Spleen (tissue), 11 donors: ENCODE results near the gene CDCA3. TPM values are rescaled to one million over a fixed set of nuclear protein-coding genes. Genes with fewer than 3 reads are reported as not detected.

Experiments
- DNase-seq: peaks from one replicate; pipeline ENCODE4 v3.0.0-alpha.2; 2020
- H3K27ac ChIP-seq, 8 donors: fragments of 200-600 bp; sonication (generic) in 7 of 8; 1 replicate in 4 of 8; 2 replicates in 4 of 8; pipeline versions ENCODE4 v1.5.0 to v1.8.0; 2016 to 2021; ENCODE audit warnings: inconsistent platforms in 4 of 8, mild to moderate bottlenecking in 4 of 8, moderate library complexity in 1 of 8
- H3K27me3 ChIP-seq, 7 donors: fragments of 200-600 bp; sonication (generic) in 6 of 7; replicated peaks in 1 of 7; 1 replicate in 4 of 7; 2 replicates in 3 of 7; pipeline versions ENCODE4 v1.5.0 to v1.8.0; 2016 to 2021; ENCODE audit warnings: inconsistent platforms in 3 of 7, mild to moderate bottlenecking in 1 of 7
- H3K36me3 ChIP-seq, 6 donors: fragments of 200-600 bp; sonication (generic) in 5 of 6; 1 replicate in 4 of 6; 2 replicates in 2 of 6; pipeline versions ENCODE4 v1.5.0 to v1.8.0; 2016 to 2021; ENCODE audit warnings: inconsistent platforms in 2 of 6
- H3K4me1 ChIP-seq, 6 donors: fragments of 200-600 bp; sonication (generic) in 5 of 6; 1 replicate in 3 of 6; 2 replicates in 3 of 6; pipeline versions ENCODE4 v1.5.0 to v1.8.0; 2016 to 2021; ENCODE audit warnings: inconsistent platforms in 3 of 6
- H3K4me3 ChIP-seq, 8 donors: fragments of 200-600 bp; sonication (generic) in 7 of 8; 1 replicate in 4 of 8; 2 replicates in 4 of 8; pipeline versions ENCODE4 v1.5.0 to v1.8.0; 2016 to 2021; ENCODE audit warnings: inconsistent platforms in 4 of 8, mild to moderate bottlenecking in 4 of 8, moderate library complexity in 2 of 8
- H3K9me3 ChIP-seq, 8 donors: fragments of 200-600 bp; sonication (generic) in 7 of 8; 1 replicate in 4 of 8; 2 replicates in 4 of 8; pipeline versions ENCODE4 v1.5.0 to v1.8.0; 2016 to 2021; ENCODE audit warnings: inconsistent platforms in 4 of 8
- POLR2A ChIP-seq, 3 donors: fragments of 450-650 bp; IDR thresholded peaks; one replicate each; pipeline ENCODE4 v1.5.1; 2017; ENCODE audit warnings: antibody characterized with exemption in 3 of 3, mild to moderate bottlenecking in 1 of 3
- POLR2AphosphoS5 ChIP-seq, 3 donors: sonication (generic); formaldehyde crosslinking; IDR thresholded peaks; one replicate each; pipeline ENCODE4 v1.5.1; 2017; ENCODE audit warnings: antibody characterized with exemption in 3 of 3
- WGBS, 5 donors: extraction: QIAGEN DNeasy Blood & Tissue Kit in 3 of 5; methylation state at CpG; one replicate each; pipeline versions ENCODE4 v1.1.5 to v1.1.7; 2013 to 2018; 5-methylcytosine and 5-hydroxymethylcytosine counted together
- intact Hi-C: fragments of 100-400 bp; cut with DNase I; formaldehyde crosslinking; loops from one replicate; pipeline ENCODE4 v1.15.0; 2023; ENCODE audit warnings: low total_unique reads
- polyA plus RNA-seq, 3 donors: library from polyadenylated mRNA; stranded (reverse); fragments of 200-250 nt; gene quantifications; one replicate each; pipeline ENCODE4 v1.2.1, GENCODE V29; 2013
- total RNA-seq, 7 donors: library from RNA; depleted of rRNA in 3 of 7; stranded (reverse); fragments of >200 nt in 3 of 7; fragmentation: NEBNext Ultra II Directional in 4 of 7; extraction: Animal tissue kit (Norgen Biotek cat#: 25700) in 4 of 7; gene quantifications; one replicate each; pipeline versions ENCODE4 v1.1.0 to v1.2.1, GENCODE V29; 2016 to 2021
- TF ChIP-seq, protein P1 (sequence below), 11 experiments: fragments of 200-600 bp in 7 of 11; fragments of 450-650 bp in 4 of 11; sonication (generic) in 4 of 11; IDR thresholded peaks in 8 of 11; conservative IDR thresholded peaks in 3 of 11; 1 replicate in 7 of 11; 2 replicates in 4 of 11; pipeline versions ENCODE4 v1.4.0 to v1.8.0; 2016 to 2021; ENCODE audit warnings: antibody characterized with exemption in 11 of 11, inconsistent platforms in 4 of 11, mild to moderate bottlenecking in 1 of 11
- donor health status: healthy with polysubstance abuse.
- donor health status: DM: no; HTN: no; CAD: no; lungs with moderate emphysema.
- donor health status: DM: no; HTN: no; CAD: no.
- donor health status: Bipolar disorder and iron deficiency.
- donor health status: healthy.
- donor health status: DM: no; HTN: no; CAD: no.
- donor health status: DM: yes; HTN: yes; CAD: no.

Gene CDCA3
- total and polyA plus RNA-seq, 10 donors, result 1.9 to 18.1 (median 5.4) TPM

- 96 to 100% (median 98%) methylated on average over 2 of the region's 2 CpGs for WGBS, 5 donors
- intact Hi-C loops, result loop anchor here (10.0 kb wide), 1 partner anchor 294 kb away; the partner anchor contains the start of gene NOP2
- H3K36me3 ChIP-seq, result peaks cover 10 to 90% (median 83%) of the 10 kb centered on the region in 6 donors
- no peaks in the 10 kb centered on the region for H3K9me3 ChIP-seq
- no peak for DNase-seq
- no peaks in the 10 kb centered on the region for H3K27me3 ChIP-seq
- no peak overlapping the region for H3K4me3 ChIP-seq
- TF ChIP-seq, protein P1, sequence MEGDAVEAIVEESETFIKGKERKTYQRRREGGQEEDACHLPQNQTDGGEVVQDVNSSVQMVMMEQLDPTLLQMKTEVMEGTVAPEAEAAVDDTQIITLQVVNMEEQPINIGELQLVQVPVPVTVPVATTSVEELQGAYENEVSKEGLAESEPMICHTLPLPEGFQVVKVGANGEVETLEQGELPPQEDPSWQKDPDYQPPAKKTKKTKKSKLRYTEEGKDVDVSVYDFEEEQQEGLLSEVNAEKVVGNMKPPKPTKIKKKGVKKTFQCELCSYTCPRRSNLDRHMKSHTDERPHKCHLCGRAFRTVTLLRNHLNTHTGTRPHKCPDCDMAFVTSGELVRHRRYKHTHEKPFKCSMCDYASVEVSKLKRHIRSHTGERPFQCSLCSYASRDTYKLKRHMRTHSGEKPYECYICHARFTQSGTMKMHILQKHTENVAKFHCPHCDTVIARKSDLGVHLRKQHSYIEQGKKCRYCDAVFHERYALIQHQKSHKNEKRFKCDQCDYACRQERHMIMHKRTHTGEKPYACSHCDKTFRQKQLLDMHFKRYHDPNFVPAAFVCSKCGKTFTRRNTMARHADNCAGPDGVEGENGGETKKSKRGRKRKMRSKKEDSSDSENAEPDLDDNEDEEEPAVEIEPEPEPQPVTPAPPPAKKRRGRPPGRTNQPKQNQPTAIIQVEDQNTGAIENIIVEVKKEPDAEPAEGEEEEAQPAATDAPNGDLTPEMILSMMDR (IDR thresholded peaks at IDR 0.05 in 8 of 11, conservative IDR thresholded peaks at IDR 0.05 in 3 of 11), result no peak
- TF ChIP-seq POLR2AphosphoS5 (IDR thresholded peaks at IDR 0.05) (no peak), POLR2A (IDR thresholded peaks at IDR 0.05) (no peak)
- peaks cover 0 to 10% (median 2%) of the 10 kb centered on the region in 6 donors for H3K4me1 ChIP-seq
- H3K27ac ChIP-seq, result no peak overlapping the region
These were observed 7.7 kb upstream of the CDCA3 start for GRCh38 chr12:6858799-6859198.

DNA sequence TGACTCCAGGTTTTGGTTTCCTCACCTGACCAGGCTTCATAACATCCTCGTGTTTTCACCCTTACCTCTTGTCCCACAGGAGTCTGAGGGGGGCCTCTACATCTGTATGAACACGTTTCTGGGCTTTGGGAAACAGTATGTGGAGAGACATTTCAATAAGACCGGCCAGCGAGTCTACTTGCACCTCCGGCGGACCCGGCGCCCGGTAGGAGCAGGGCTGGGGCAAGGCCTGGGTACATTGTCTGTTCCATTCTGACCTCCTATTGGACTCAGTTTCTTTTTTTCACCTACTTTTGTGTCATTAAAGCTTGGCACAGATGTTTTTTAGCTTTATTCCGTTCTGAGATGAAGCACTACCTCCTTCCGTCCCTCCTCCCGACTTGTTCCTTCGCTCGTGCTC, 4.2 kb upstream of the CDCA3 start:
- TF ChIP-seq POLR2AphosphoS5 (IDR thresholded peaks at IDR 0.05), result no peak
- no peak for TF ChIP-seq POLR2A (IDR thresholded peaks at IDR 0.05)
- TF ChIP-seq, protein P1 (IDR thresholded peaks at IDR 0.05 in 8 of 11, conservative IDR thresholded peaks at IDR 0.05 in 3 of 11), result no peak
- peaks cover 10 to 55% (median 50%) of the 10 kb centered on the region in 6 donors for H3K36me3 ChIP-seq
- no peak for DNase-seq
- intact Hi-C loops, result loop anchor here (10.0 kb wide), 1 partner anchor 291 kb away; the partner anchor contains the start of gene NOP2
- 92 to 93% (median 92%) methylated on average over 14 of the region's 14 CpGs for WGBS, 5 donors
- H3K27me3 ChIP-seq, result no peaks in the 10 kb centered on the region
- H3K9me3 ChIP-seq, result no peaks in the 10 kb centered on the region
- H3K4me3 ChIP-seq, result no peak overlapping the region
- peak overlapping the region in 1 of 8 donors; percentile 25 for H3K27ac ChIP-seq
- peaks cover 14 to 35% (median 24%) of the 10 kb centered on the region in 6 donors for H3K4me1 ChIP-seq

DNA sequence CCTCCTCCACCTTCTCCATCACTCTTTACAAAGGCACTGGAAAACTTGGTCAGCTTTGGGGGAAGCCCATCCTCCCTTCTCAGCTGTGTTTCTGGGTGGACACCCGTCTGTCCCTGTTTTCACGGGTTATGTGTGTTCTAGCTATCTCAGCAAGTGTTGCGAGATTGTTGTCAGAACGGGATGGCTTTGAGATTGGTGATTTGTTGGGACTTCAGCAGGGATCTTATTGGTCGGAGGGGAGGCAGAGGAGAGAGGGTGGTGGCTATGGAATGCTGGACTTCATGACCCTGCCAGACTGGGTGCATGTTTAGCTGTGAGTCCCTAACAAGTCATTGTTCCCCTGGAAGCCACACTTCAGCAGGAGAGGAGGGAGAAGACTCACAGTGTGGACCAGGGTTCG, 3.0 kb upstream of the CDCA3 start:
- Histone ChIP-seq H3K36me3 (peaks cover 10 to 48% (median 37%) of the 10 kb centered on the region in 6 donors), H3K27me3 (no peaks in the 10 kb centered on the region), H3K27ac (peak overlapping the region in 3 of 8 donors; percentile 95 to 98 (median 98)), H3K4me1 (peaks cover 14 to 45% (median 25%) of the 10 kb centered on the region in 6 donors), H3K9me3 (no peaks in the 10 kb centered on the region), H3K4me3 (no peak overlapping the region)
- intact Hi-C loops, result loop anchor here (10.0 kb wide), 1 partner anchor 289 kb away; the partner anchor contains the start of gene NOP2
- 68 to 88% (median 83%) methylated on average over 6 of the region's 6 CpGs for WGBS, 5 donors
- DNase-seq, result no peak
- no peak for TF ChIP-seq POLR2AphosphoS5 (IDR thresholded peaks at IDR 0.05)
- no peak for TF ChIP-seq POLR2A (IDR thresholded peaks at IDR 0.05)
- TF ChIP-seq, protein P1 (IDR thresholded peaks at IDR 0.05 in 8 of 11, conservative IDR thresholded peaks at IDR 0.05 in 3 of 11), result no peak

DNA sequence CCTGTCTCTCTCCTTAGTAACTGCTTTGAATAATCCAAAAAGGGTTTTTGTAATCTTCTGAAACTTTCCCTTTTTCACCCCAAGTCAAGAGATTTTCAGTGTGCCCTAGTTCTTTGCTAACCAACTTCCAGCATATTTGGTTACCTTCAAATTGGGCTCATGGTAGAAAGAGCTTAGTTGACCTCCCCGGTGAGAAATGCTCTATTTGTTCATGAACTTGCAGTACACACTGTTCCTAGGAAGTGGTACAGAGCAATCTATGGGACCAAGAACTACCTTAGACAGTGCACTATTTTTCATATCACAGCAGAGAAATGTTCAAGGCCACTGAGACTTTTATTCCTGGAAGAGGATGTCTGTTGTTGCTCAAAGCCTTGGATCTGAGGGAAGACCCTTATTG, 2.5 kb upstream of the CDCA3 start:
- Histone ChIP-seq H3K27ac (peak overlapping the region in 5 of 8 donors; percentile 95 to 98 (median 97)), H3K4me1 (peaks cover 14 to 45% (median 25%) of the 10 kb centered on the region in 6 donors), H3K4me3 (peak overlapping the region in 1 of 8 donors; percentile 95), H3K27me3 (no peaks in the 10 kb centered on the region), H3K9me3 (no peaks in the 10 kb centered on the region), H3K36me3 (peaks cover 10 to 48% (median 33%) of the 10 kb centered on the region in 6 donors)
- no peak for TF ChIP-seq POLR2A (IDR thresholded peaks at IDR 0.05)
- TF ChIP-seq, protein P1 (IDR thresholded peaks at IDR 0.05 in 8 of 11, conservative IDR thresholded peaks at IDR 0.05 in 3 of 11), result no peak
- TF ChIP-seq POLR2AphosphoS5 (IDR thresholded peaks at IDR 0.05), result no peak
- DNase-seq, result no peak
- 29 to 78% (median 71%) methylated on average over 1 of the region's 1 CpG for WGBS, 5 donors
- intact Hi-C loops, result loop anchor here (10.0 kb wide), 1 partner anchor 289 kb away; the partner anchor contains the start of gene NOP2
